Colonic mucosa (tissue), 4 donors: ENCODE measurements around the gene ARL15. TPM values are rescaled to one million over a fixed set of nuclear protein-coding genes. Genes with fewer than 3 reads are reported as not detected.

Experiments
- DNase-seq: peaks from one replicate; pipeline ENCODE4 v3.0.0-alpha.2; 2020
- H3K27ac ChIP-seq: fragments of 200-600 bp; one replicate; pipeline ENCODE4 v1.8.0; 2021
- H3K27me3 ChIP-seq: fragments of 200-600 bp; one replicate; pipeline ENCODE4 v1.8.0; 2021
- H3K36me3 ChIP-seq: fragments of 200-600 bp; one replicate; pipeline ENCODE4 v1.8.0; 2021
- H3K4me1 ChIP-seq: fragments of 200-600 bp; one replicate; pipeline ENCODE4 v1.8.0; 2021; ENCODE audit warnings: mild to moderate bottlenecking
- H3K4me3 ChIP-seq: fragments of 200-600 bp; one replicate; pipeline ENCODE4 v1.8.0; 2021
- H3K9ac ChIP-seq, 2 donors: one replicate each; pipeline ENCODE4 v1.7.0; 2013; ENCODE audit warnings: control low read depth in 2 of 2, low read depth in 2 of 2, low read length in 2 of 2
- H3K9me3 ChIP-seq: fragments of 200-600 bp; one replicate; pipeline ENCODE4 v1.8.0; 2021
- intact Hi-C: fragments of 100-400 bp; cut with DNase I; formaldehyde crosslinking; loops from one replicate; pipeline ENCODE4 v1.14.1; 2022
- total RNA-seq, 2 donors: library from RNA; stranded (reverse); fragmentation: NEBNext Ultra II Directional in 1 of 2; extraction: Animal tissue kit (Norgen Biotek cat#: 25700) in 1 of 2; gene quantifications; one replicate each; pipeline ENCODE4 v1.2.1, GENCODE V29; 2021
- TF ChIP-seq, protein P1 (sequence below): fragments of 200-600 bp; IDR thresholded peaks from one replicate; pipeline ENCODE4 v1.8.0; 2022; ENCODE audit warnings: antibody characterized with exemption, mild to moderate bottlenecking
- donor health status: healthy.
- donor health status: DM: no; HTN: no; CAD: no.
- donor health status: DM: no; HTN: no; CAD: no.

The ARL15 gene
- total RNA-seq, 2 donors from 2014 or later: 18.4 to 35.1 TPM

DNA sequence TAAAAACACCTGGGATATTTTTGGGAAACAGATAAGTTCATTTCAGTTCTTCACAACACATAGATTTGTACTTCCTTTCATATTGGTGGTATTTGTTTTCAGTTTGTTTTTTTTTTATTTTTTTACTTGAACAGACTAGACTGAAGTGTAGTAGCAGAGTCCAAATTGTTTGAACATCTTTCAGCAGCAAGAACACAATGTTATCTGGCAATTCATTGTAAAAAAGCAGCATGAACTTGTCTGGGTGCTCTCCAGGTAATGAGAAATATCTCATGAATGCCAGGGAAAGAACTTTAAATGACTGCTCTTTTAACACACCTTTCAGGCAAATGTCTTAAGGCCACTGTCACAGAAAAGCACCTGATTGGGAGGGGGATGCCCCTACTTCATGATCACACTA lies 113.4 kb downstream of the ARL15 start:
- Histone ChIP-seq H3K4me3 (no peak overlapping the region), H3K27me3 (no peaks in the 10 kb centered on the region), H3K9me3 (no peaks in the 10 kb centered on the region), H3K4me1 (no peaks in the 10 kb centered on the region), H3K27ac (no peak overlapping the region), H3K36me3 (no peaks in the 10 kb centered on the region), H3K9ac (no peak overlapping the region)
- no peak for DNase-seq
- intact Hi-C loops: no loop called here
- TF ChIP-seq, protein P1, sequence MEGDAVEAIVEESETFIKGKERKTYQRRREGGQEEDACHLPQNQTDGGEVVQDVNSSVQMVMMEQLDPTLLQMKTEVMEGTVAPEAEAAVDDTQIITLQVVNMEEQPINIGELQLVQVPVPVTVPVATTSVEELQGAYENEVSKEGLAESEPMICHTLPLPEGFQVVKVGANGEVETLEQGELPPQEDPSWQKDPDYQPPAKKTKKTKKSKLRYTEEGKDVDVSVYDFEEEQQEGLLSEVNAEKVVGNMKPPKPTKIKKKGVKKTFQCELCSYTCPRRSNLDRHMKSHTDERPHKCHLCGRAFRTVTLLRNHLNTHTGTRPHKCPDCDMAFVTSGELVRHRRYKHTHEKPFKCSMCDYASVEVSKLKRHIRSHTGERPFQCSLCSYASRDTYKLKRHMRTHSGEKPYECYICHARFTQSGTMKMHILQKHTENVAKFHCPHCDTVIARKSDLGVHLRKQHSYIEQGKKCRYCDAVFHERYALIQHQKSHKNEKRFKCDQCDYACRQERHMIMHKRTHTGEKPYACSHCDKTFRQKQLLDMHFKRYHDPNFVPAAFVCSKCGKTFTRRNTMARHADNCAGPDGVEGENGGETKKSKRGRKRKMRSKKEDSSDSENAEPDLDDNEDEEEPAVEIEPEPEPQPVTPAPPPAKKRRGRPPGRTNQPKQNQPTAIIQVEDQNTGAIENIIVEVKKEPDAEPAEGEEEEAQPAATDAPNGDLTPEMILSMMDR: no peak

DNA sequence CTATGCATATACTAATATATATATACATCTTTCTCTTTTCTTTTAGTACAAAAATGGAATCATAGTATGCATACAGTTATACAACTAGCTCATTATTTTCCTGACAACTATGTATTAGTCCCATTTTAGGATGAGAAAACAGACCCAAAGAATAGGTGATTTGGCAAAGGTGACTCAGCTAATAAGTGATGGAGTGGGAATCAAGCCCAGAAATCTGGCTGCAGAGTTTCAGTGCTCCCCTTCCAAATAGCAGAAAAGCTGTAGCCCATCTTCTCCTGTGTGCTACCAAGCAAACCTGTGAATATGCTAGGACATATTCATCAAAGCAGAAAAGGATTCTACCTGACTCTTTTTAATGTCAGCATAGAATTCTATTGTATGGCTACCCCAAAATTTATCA lies 114.7 kb downstream of the ARL15 start:
- Histone ChIP-seq H3K27me3 (no peaks in the 10 kb centered on the region), H3K36me3 (no peaks in the 10 kb centered on the region), H3K9me3 (no peaks in the 10 kb centered on the region), H3K4me3 (no peak overlapping the region), H3K9ac (no peak overlapping the region), H3K4me1 (no peaks in the 10 kb centered on the region), H3K27ac (no peak overlapping the region)
- intact Hi-C loops: no loop called here
- DNase-seq: no peak
- TF ChIP-seq, protein P1: no peak

DNA sequence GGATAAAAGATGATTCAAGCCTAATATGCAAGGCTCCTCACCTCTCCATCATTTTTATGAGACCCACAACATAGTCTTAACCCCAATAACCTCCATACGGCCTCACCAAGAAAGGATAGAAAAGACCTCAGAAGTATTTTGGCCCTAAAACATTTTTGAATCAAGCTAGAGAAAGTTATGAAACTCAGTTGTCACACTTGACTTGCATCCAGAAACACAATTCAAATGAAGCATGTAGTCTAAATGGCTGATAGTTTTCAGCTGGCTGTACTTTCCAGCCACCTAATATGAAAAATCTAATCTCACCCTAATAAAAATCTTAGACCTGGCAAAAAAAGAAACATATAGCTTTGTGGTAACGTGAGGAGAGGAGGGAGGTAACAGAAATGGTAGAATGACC lies 116.1 kb downstream of the ARL15 start:
- no peaks in the 10 kb centered on the region for H3K4me1 ChIP-seq
- H3K27me3 ChIP-seq: no peaks in the 10 kb centered on the region
- no peak overlapping the region for H3K9ac ChIP-seq
- TF ChIP-seq, protein P1: no peak
- intact Hi-C loops: no loop called here
- H3K27ac ChIP-seq: no peak overlapping the region
- no peak for DNase-seq
- H3K9me3 ChIP-seq: no peaks in the 10 kb centered on the region
- H3K36me3 ChIP-seq: no peaks in the 10 kb centered on the region
- H3K4me3 ChIP-seq: no peak overlapping the region

DNA sequence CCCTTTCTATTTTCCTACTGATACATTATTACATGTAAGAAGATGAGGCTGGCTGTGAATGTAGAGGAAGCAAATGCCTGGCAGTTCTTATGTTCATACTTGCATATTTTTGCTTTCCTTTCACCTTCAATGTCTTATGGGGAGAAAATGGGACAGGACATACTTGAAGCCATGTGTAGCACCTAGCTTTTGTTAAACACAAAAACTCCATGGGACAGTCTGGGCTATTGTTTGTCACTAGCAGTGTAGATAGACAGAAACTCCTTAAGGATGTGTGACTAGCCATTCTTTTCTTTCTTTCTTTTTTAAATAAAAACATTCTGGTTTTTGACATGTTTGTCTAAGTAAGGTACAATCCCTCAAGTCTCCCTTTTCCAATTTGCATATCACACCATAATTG lies 122.7 kb downstream of the ARL15 start:
- no peak overlapping the region for H3K4me3 ChIP-seq
- no peak for DNase-seq

DNA sequence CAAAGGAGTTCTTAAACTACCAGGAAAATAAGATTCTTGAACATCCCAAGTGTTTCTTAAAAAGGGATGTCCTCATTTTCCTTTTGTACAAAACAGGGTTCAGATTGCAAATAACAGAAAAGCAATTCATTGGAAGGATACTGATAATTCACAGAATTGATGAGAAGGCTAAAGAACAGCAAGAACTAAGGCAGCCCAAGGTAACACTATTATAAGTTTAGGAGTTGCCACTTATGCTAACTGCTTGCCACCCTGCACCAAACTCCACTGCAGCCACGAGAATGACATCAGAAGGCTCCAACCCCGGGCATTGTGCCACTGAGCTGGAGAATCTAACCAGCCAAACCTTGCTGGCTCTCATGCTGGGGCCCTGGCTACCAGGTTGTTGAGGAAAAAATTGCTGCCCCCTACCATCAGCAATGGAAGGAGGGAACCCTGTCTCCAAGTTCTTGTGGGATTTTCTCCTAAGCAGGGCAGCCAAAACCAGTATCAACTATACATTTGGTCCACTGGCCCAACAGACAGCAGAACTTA lies 123.4 kb downstream of the ARL15 start:
- H3K4me1 ChIP-seq: no peaks in the 10 kb centered on the region
- no peak overlapping the region for H3K27ac ChIP-seq
- no peak overlapping the region for H3K9ac ChIP-seq
- DNase-seq: no peak
- H3K9me3 ChIP-seq: no peaks in the 10 kb centered on the region
- no peak overlapping the region for H3K4me3 ChIP-seq
- H3K27me3 ChIP-seq: no peaks in the 10 kb centered on the region
- TF ChIP-seq, protein P1: no peak
- intact Hi-C loops: no loop called here
- H3K36me3 ChIP-seq: no peaks in the 10 kb centered on the region

More for the DNA sequence above, 122.7 kb downstream of the ARL15 start:
- intact Hi-C loops: no loop called here
- TF ChIP-seq, protein P1: no peak
- H3K9ac ChIP-seq: no peak overlapping the region
- no peaks in the 10 kb centered on the region for H3K36me3 ChIP-seq
- no peak overlapping the region for H3K27ac ChIP-seq
- H3K9me3 ChIP-seq: no peaks in the 10 kb centered on the region
- H3K27me3 ChIP-seq: no peaks in the 10 kb centered on the region
- H3K4me1 ChIP-seq: no peaks in the 10 kb centered on the region

DNA sequence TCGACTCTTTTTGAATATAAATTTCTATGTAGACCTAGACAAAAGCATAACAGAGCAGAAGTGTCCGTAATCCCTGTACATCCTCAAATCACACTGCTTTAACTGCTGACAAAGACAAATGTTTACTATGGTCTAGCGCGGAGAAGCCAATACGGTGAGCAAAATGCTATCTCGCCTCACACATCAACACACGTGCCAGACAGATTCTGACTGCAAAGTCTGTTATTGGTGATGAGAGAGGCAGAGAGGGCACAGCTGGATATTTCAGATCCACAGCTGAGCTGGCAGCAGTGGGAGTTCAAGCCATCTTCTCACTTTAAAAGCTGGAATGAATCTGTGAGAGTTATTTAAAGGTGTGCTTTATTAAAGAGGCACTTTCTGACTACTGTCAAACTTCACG lies 124.3 kb downstream of the ARL15 start:
- Histone ChIP-seq H3K9me3 (no peaks in the 10 kb centered on the region), H3K9ac (no peak overlapping the region), H3K4me1 (no peaks in the 10 kb centered on the region), H3K27me3 (no peaks in the 10 kb centered on the region), H3K36me3 (no peaks in the 10 kb centered on the region), H3K4me3 (no peak overlapping the region), H3K27ac (no peak overlapping the region)
- DNase-seq: no peak
- TF ChIP-seq, protein P1: no peak
- intact Hi-C loops: no loop called here
